ENCODE measurements around the gene TBC1D3B. TPM values are rescaled to one million over a fixed set of nuclear protein-coding genes. Genes with fewer than 3 reads are reported as not detected.

TBC1D3B gene
- total and polyA plus RNA-seq, 2 of the 13 experiments (the other 11 are each of a cell fraction or from before 2014, with no cell fraction given) = 1.1 to 1.8 TPM

- H3K36me3 ChIP-seq (replicated peaks in 1 of 2; ENCODE audit: control insufficient read depth in 1 of 2, insufficient read depth in 2 of 2, low read length in 2 of 2) = no peaks in the 10 kb centered on the region
- FAIRE-seq (no peak), ATAC-seq (no peak), DNase-seq (ENCODE audit: low spot score) (no peak)
- POLR2A ChIA-PET = no interaction called here
- peaks cover 11% of the 10 kb centered on the region for H3K4me1 ChIP-seq (ENCODE audit: insufficient read depth, low read length)
- 56% methylated on average over 5 of the region's 5 CpGs for WGBS (ENCODE audit: low lambda C conversion rate)
- no peaks in the 10 kb centered on the region for H3K79me2 ChIP-seq (ENCODE audit: insufficient read depth, low read length)
- H3K27ac ChIP-seq (ENCODE audit: extremely low read length, insufficient read depth, low read length) = no peak overlapping the region
- in situ Hi-C loops (cut with HindIII; ENCODE audit: extremely low pct_ligation_motif_present, low pct_unique_long_range_greater_than_20kb) = no loop called here
- H2AFZ ChIP-seq (ENCODE audit: low read length) = no peak overlapping the region
- intact Hi-C loops (cut with micrococcal nuclease; ENCODE audit: unreplicated experiment) = no loop called here
- H3K9ac ChIP-seq (ENCODE audit: insufficient read depth, low read depth, low read length) = no peak overlapping the region
- peaks cover 7% of the 10 kb centered on the region; the same call in 1 of the 2 replicates for H3K9me3 ChIP-seq (ENCODE audit: low read length)
- CTCF ChIA-PET (ENCODE audit: low intra/inter-chr PET ratio, low total read pairs) = no interaction called here
- no peak overlapping the region for H3K4me2 ChIP-seq (ENCODE audit: low read depth, low read length)
- H3K4me3 ChIP-seq (replicated peaks in 1 of 3; ENCODE audit: insufficient read depth in 1 of 3, low read depth in 2 of 3, low read length in 3 of 3) = no peak overlapping the region
- H3K27me3 ChIP-seq (ENCODE audit: control insufficient read depth in 1 of 2, insufficient read depth in 2 of 2, low read length in 2 of 2) = no peaks in the 10 kb centered on the region
- no peaks in the 10 kb centered on the region for H4K20me1 ChIP-seq (ENCODE audit: insufficient read depth, low read length)
- BruUV-seq (replicated peaks) = no TSS peak
- no peak for TF ChIP-seq KAT2B (IDR thresholded peaks at IDR 0.05; ENCODE audit: borderline replicate concordance, low read depth, low read length)
- TF ChIP-seq ZNF678 (CRISPR knock-in tag; IDR thresholded peaks at IDR 0.05) = no peak
- TF ChIP-seq MXD3 (CRISPR knock-in tag; IDR thresholded peaks at IDR 0.05) = no peak
- no peak for TF ChIP-seq SYNCRIP (IDR thresholded peaks at IDR 0.05; ENCODE audit: insufficient read depth, low read depth, low read length)
- no peak for TF ChIP-seq PCBP2 (optimal IDR thresholded peaks at IDR 0.05; ENCODE audit: low read depth, low read length, poor library complexity, severe bottlenecking)
- TF ChIP-seq ZNF251 (CRISPR knock-in tag; IDR thresholded peaks at IDR 0.05) = no peak
- no peak for TF ChIP-seq CERS6 (CRISPR knock-in tag; IDR thresholded peaks at IDR 0.05)
- TF ChIP-seq POGK (CRISPR knock-in tag; conservative IDR thresholded peaks at IDR 0.05) = no peak
- TF ChIP-seq HNF1B (CRISPR knock-in tag; IDR thresholded peaks at IDR 0.05) = no peak
- no peak for TF ChIP-seq ZNF230 (CRISPR knock-in tag; IDR thresholded peaks at IDR 0.05)
- TF ChIP-seq ZNF7 (CRISPR knock-in tag; IDR thresholded peaks at IDR 0.05) = no peak
- TF ChIP-seq CREM (IDR thresholded peaks at IDR 0.05) = no peak
- no peak for TF ChIP-seq CREM (CRISPR knock-in tag; IDR thresholded peaks at IDR 0.05)
Observed at GRCh38 chr17:36130346-36130745, 46.1 kb downstream of the TBC1D3B start.
